ENCODE results near the gene TOR1B. TPM values are rescaled to one million over a fixed set of nuclear protein-coding genes. Genes with fewer than 3 reads are reported as not detected.
A peak's percentile ranks its signal among the peaks of the same experiment; 100 is the strongest.

The TOR1B gene
- total and polyA plus RNA-seq, 2 of the 4 experiments (the other 2 are of a cell fraction), result 15.6 to 21.0 TPM

- in situ Hi-C loops (cut with MboI; ENCODE audit: low sequenced_read_pairs), result loop anchor here (5.0 kb wide), 3 partner anchors 44 to 649 kb away; no protein-coding TSS in a partner anchor
- Histone ChIP-seq H2BK20ac (ENCODE audit: low read depth, low read length) (no peak overlapping the region), H3K36me3 (ENCODE audit: control insufficient read depth, insufficient read depth, low read length) (no peaks in the 10 kb centered on the region), H2BK120ac (ENCODE audit: low read depth, low read length) (no peak overlapping the region), H3K4me3 (ENCODE audit: insufficient read depth, low read depth, low read length) (no peak overlapping the region), H3K14ac (replicated peaks; ENCODE audit: low read depth, low read length) (no peak overlapping the region), H4K91ac (ENCODE audit: insufficient read depth, low read depth, low read length) (no peak overlapping the region), H2AK5ac (ENCODE audit: low read depth, low read length) (peak overlapping the region; percentile 68; the same call in 1 of the 2 replicates), H3K9ac (ENCODE audit: low read depth, low read length) (no peak overlapping the region), H3K4me2 (ENCODE audit: low read depth, low read length) (no peak overlapping the region), H3K9me1 (ENCODE audit: insufficient read depth, low read length) (peaks cover 21% of the 10 kb centered on the region), H3K9me3 (ENCODE audit: control insufficient read depth, insufficient read depth, low read length) (no peaks in the 10 kb centered on the region), H3K23ac (ENCODE audit: low read depth, low read length) (no peak overlapping the region), H2AFZ (replicated peaks; ENCODE audit: low read length, poor library complexity) (no peak overlapping the region), H3K79me1 (ENCODE audit: low read depth in 1 of 2, low read length in 2 of 2) (no peaks in the 10 kb centered on the region), H4K5ac (ENCODE audit: low read depth, low read length) (no peak overlapping the region), H4K20me1 (ENCODE audit: insufficient read depth, low read length) (no peaks in the 10 kb centered on the region), H2AK9ac (replicated peaks; ENCODE audit: low read depth, low read length, poor library complexity) (no peak overlapping the region), H3K4ac (ENCODE audit: low read depth, low read length) (no peak overlapping the region), H3K27me3 (ENCODE audit: control insufficient read depth, insufficient read depth, low read length) (no peaks in the 10 kb centered on the region), H2BK15ac (ENCODE audit: low read depth, low read length) (0 out of 3 replicates have a peak overlapping the region, but pooled peaks have one; percentile 28), H2BK5ac (ENCODE audit: low read depth, low read length, poor library complexity, severe bottlenecking) (no peak overlapping the region), H4K8ac (ENCODE audit: low read depth in 2 of 2, low read length in 2 of 2) (no peak overlapping the region), H3K18ac (ENCODE audit: low read depth, low read length) (no peak overlapping the region), H3K56ac (ENCODE audit: extremely low read depth, insufficient read depth, low read length) (no peak overlapping the region), H3K27ac (ENCODE audit: insufficient read depth, low read length) (no peak overlapping the region), H3K4me1 (ENCODE audit: control insufficient read depth, insufficient read depth, low read length) (peaks cover 16% of the 10 kb centered on the region)
- CTCF ChIA-PET, result interaction anchor here (0.6 to 4.2 kb wide), 3 partner anchors 43 to 151 kb away, joined by 3 to 14 read pairs (median 6); no protein-coding TSS in a partner anchor
- no TSS peak for BruUV-seq (replicated peaks)
- POLR2A ChIA-PET (ENCODE audit: unreplicated experiment), result no interaction called here
- dilution Hi-C loops (cut with HindIII; ENCODE audit: low sequenced_read_pairs, unreplicated experiment), result no loop called here
- 89% methylated on average over 3 of the region's 8 CpGs; no CpG with 5 or more reads in 1 of the 2 experiments for WGBS, 2 experiments (ENCODE audit: extremely low coverage in 2 of 2, insufficient read length in 1 of 2)
- ATAC-seq (ENCODE audit: low read depth), result no peak
- TF ChIP-seq SMC3 (IDR thresholded peaks at IDR 0.05; ENCODE audit: low read depth, low read length) (no peak), BHLHE40 (IDR thresholded peaks at IDR 0.05; ENCODE audit: low read depth, low read length) (no peak), MAFK (IDR thresholded peaks at IDR 0.05; ENCODE audit: low read depth, low read length) (no peak), USF2 (IDR thresholded peaks at IDR 0.05; ENCODE audit: low read depth, low read length) (no peak), RCOR1 (IDR thresholded peaks at IDR 0.05; ENCODE audit: insufficient replicate concordance, low read length) (no peak), NFE2L2 (IDR thresholded peaks at IDR 0.05; ENCODE audit: low read depth, low read length) (no peak), MXI1 (IDR thresholded peaks at IDR 0.05; ENCODE audit: borderline replicate concordance, low read depth, low read length) (no peak)
- no peak for DNase-seq
- intact Hi-C loops (cut with micrococcal nuclease), result loop anchor here (5.0 kb wide), 1 partner anchor 644 kb away; no protein-coding TSS in a partner anchor
Observed at GRCh38 chr9:129781131-129781530, 21.9 kb upstream of the TOR1B start.

Measured in IMR-90 (cell line).